HG03378 (cell line): Measurements from ENCODE around the gene GFI1B.
"Not testable (repeated sequence)": the region's sequence is repeated elsewhere in the genome, so short reads cannot be mapped to it uniquely, and the experiment has no call there.

Source experiments
- ATAC-seq: cut with Tn5 transposase; IDR thresholded peaks from one replicate; pipeline ENCODE4 v1.9.1; 2021; ENCODE audit warnings: mild to moderate bottlenecking, moderate library complexity; ENCODE audit not compliant: unreplicated experiment

GFI1B gene

DNA sequence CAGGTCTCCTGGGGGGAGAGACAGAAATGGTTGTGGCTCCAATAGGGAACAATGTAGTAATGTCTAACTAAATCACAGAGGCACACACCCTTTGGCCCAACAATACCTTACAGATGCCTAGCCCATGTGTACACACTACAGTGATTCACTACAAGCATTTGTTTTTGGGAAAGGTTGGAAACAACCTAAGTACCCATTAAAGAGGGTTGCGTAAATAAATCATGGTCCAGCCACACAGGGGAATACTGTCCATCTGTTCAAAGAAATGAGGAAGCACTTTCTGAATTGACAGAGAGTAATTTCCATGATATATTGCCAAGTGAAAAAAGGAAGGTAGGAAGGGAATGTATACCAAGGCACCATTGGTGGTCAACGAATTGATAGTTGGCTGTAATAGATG is 30.3 kb downstream of the GFI1B start:
- no peak for ATAC-seq

DNA sequence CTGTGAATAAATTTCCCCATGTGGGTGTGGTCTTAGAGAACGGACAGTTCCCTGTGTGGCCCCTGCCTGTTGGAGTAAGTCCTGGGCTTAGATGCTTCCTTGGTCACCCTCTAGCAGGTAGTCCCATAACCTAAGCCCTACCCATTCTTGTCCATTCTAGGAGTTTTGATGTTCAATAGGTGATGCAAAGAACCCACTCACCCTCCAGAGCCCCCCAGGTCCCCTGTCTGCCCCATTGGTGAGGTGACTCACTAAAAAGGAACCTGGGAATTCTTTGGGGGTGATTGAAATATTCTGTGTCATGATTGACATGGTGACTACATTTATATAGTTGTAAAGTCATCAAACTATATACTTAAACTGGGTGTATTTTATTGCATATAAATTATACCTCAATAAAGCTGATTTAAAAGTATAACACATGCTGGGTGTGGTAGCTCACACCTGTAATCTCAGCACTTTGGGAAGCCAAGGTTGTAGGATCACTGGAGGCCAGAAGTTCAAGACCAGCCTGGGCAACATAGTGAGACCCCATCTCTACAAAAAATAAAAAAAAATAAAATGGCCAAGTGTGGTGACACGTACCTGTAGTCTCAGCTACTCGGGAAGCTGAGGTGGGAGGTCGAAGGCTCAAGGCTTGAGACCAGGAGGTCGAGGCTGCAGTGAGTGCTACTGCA is 31.6 kb downstream of the GFI1B start:
- ATAC-seq: no peak

DNA sequence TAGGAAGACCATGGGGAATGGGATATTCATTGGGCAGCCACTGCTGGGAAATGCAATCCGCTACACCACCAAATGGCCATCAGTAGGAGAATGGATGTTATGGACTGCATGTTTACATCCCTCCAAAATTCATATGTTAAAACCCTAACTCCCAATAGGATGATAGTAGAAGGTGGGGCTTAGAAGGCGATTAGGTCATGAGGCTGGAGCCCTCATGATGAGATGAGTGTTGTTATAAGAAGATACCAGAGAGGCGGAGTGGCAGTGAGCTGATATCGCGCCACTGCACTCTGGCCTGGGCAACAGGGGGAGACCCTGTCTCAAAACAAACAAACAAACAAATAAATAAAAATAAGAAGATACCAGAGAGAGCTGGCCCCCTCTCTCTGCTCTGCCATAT is 36.2 kb downstream of the GFI1B start:
- ATAC-seq: no peak

DNA sequence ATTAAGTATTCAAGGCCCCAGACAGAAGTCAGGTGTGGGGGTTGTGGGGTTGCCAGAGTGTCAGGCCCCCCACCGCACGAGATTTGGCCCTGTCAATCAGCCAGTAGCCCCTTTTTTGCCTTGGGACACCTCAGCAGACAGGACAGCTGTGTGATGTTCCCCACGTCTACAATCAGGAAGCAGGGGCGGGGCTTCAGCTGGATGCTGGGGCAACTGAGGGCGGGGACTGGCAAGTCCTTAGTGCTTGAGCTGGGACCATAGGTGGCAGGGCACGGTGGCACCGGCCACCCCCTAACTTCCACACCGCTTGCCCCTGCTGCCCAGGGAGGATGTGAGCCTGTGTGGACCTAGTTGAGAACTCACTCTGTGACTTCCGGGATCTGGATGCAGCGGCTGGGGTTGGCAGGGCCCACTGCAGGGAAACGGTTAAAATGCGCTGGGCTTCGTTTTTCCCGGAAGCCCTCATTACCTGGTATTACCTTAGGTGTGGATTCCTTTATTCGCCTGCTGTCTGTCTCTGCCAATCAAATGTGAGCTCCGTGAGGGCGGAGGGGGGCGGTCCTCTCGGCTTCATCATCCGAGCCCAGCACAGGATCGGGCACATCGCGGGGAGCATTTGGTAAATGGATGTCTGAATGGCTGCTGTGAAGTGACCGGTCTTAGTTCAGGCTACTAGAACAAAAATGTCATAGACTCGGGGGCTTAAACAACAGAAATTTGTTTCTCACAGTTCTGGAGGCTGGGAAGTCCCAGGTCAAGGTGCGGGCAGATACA is 44.8 kb downstream of the GFI1B start:
- ATAC-seq: no peak

DNA sequence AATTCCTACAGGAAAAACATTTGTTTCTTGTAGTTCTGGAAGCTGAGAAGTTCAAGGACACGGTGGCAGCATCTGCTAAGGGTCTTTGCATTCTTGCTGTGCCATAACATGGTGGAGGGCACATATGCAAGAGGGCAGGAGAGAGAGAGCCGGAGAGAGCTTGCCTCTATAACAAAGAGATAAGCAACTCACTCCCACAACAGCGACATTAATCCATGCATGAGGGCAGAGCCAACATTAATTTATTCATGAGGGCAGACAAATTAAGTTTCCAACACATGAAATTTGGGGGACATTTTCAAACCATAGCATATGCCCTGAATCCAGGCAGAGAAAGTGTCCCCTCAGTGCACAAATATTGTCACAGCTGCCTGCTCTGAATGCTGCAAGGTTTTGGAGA is 47.9 kb downstream of the GFI1B start:
- no peak for ATAC-seq

DNA sequence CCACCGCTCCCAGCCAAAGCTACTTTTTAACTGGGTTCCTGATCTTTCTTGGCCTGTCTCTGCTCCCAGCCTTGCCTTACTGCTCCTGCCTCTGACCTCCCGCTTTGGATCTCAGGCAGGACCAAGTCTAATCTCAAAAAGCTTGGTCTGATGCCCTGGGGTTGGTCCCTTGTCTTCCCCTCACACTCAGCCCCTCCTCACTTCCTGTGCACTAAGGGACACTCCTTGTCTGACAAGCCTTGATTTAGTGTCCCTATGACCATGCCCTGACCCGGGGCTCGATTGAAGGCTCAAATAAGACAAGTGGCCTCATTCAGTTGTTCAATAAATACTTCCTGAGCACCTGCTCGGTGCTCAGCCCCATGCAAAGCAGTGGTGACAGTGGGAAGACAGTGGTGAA is 48.6 kb downstream of the GFI1B start:
- ATAC-seq: no peak

DNA sequence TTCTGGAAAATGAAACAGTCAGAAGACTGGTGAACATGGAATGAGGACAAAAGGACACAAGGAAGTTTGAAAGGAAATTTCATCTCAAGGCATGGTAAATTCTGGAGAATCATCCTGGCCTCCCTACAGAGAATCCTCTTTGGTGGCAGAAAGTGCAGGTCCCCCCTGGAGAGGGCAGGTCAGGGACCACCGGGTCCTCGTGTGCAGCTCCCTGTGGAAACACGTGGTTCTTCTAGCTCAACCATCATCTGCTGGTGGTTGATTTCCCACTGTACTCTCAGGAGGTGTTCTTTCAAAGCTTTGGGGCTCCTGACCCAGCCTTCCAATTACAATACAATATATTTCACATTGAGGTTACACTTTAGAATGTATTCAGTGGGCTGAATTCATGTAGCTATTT is 49.7 kb downstream of the GFI1B start:
- no peak for ATAC-seq

DNA sequence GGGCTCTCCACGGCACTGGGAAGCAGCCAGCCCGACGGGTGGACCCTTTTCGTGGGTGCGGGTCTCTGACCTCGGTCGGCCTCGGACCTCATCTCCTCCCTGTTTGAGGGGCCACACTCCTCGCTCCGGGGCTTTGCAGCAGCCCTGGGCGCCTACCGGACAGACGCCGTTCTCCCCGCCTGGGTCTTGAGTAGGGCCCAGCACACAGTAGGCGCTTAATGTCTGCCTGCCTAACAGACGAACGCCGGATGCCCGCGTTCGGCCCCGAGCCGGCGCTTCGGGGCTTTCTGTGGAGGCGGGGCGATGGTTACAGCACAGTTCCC is 51.5 kb downstream of the GFI1B start:
- no peak for ATAC-seq

DNA sequence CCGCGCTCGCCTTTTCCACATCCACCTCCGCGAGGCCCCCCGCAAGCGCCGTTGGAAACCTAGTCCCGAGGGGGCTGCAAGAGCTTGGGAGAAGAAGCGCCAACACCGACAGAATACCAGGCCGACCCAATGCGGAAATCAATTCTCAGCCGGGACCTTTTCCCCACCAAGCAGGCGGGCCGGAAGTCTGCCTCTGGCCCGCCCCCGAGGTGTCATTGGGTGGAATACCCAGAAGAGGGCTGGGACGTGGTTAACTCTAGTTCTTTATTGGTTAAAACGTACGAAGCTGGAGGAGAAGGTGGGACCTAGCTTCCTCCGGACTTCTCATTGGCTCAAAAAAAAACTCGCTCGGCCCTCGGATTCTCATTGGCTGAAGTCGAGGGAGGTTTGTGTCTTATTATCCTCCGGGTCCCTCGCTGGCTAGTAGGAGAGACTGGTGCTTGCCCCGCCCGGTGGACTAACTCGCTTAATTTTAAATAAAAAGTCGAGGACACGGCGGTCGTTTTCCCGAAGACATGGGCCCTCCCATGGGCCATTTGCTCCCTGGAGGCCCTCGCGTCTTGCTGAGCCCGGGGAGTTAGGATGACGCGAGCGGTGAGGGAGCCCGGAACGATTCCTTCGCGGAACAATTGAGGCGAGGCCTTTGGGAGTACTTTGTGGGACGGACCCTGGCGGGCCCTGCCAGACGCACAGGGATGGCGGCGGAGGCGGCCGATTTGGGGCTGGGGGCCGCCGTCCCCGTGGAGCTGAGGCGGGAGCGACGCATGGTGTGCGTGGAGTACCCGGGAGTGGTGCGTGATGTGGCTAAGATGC is 52.0 kb downstream of the GFI1B start, which contains the start of gene GTF3C5:
Gene GTF3C5 (plus strand): TSS at position 681 of the 813 bp plus-strand sequence. CDS start 15 bp downstream, at position 696.
- ATAC-seq: peak; percentile 94

DNA sequence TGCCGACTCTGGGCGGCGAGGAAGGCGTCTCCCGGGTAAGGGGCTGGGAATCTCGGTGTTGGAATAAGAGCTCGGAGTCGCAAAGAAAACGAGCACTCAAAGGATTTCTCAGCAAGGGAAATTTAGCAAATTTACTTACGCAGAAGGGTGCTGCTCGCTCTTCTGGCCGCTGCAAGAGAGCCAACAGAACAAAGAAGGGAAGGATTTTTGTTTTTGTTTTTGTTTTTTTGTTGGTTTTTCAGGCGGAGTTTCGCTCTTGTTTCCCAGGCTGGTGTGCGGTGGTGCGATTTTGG is 52.6 kb downstream of the GFI1B start:
- no peak for ATAC-seq

DNA sequence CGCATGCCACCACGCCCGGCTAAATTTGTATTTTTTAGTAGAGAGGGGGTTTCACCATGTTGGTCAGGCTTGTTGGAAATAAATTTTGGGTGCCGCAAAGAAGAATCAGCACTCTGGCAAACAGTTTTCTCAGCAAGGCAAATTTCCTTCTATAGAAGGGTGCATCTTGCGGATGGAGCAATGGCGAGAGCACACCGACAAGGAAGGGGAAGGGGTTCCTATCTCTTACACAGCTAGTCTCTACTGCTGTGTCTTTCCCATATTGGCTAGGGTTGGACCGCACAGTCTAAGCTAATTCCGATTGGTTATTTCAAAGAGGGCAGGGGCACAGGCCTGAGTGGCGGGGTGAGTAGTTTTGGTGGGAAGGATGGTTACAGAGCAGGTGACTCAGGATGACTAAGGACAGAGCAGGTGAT is 53.0 kb downstream of the GFI1B start:
- no peak for ATAC-seq

DNA sequence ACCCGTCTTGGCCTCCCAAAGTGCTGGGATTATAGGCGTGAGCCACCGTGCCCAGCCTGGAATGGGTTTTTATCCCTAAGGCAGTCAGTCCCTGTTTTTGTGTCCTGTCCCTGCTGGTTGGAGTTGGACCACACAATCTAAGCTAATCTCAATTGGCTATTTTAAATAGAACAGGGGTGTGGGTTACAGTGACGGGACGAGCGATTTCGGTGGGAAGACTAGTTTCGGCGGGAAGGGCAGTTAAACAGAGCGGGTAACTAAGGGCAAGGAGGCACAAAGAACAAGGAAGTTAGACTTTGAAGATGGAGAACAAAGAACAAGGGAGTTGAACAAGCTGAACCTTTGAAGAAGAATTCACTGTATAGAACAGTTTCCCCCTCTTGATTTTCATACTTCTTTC is 53.7 kb downstream of the GFI1B start:
- ATAC-seq: no peak

DNA sequence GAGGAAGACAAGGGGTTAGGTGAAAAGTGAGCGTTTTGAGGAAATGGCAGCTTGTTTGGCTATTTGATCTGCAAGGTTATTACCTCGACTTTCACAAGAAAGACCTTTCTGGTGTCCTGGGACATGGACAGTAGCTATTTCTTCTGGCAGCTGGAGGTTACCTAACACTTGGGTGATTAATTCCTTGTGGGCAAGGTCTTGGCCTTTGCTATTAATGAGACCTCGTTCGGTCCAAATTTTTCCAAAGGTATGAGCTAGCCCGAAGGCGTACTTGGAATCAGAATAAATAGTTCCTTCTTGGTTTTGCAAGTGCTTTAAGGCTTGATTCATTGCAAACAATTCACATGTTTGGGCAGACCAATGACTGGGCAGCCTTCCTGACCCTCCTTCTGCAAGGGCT is 57.2 kb downstream of the GFI1B start:
- ATAC-seq: no peak

DNA sequence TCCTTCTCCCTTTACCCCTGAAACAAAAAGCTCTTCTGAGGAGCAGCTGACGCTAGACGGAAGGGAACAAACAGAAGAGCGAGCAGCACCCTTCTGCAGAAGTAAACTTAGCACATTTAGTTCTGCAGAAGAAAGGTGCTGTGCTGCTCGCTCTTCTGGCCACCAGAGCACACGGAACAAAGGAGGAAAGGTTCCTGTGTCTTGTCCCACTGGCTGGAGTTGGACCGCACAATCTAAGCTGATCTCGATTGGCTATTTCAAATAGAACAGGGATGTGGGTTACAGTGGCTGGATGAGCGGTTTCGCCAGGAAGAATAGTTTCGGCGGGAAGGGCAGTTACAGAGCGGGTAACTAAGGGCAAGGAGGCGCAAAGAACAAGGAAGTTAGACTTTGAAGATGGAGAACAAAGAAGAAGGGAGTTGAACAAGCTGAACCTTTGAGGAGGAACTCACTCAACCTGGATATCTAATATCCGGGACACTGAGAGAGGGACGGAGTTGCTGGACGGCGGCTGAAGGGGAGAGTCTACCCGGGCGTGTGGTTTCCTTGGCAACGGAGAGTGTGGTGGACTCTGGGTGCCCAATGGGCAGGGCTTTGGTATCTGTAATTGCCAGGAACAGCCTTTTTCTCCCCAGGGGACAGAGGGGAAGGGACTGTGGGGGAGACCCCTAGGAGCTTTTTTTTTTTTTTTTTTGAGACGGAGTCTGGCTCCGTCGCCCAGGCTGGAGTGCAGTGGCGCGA is 59.5 kb downstream of the GFI1B start:
- no peak for ATAC-seq

DNA sequence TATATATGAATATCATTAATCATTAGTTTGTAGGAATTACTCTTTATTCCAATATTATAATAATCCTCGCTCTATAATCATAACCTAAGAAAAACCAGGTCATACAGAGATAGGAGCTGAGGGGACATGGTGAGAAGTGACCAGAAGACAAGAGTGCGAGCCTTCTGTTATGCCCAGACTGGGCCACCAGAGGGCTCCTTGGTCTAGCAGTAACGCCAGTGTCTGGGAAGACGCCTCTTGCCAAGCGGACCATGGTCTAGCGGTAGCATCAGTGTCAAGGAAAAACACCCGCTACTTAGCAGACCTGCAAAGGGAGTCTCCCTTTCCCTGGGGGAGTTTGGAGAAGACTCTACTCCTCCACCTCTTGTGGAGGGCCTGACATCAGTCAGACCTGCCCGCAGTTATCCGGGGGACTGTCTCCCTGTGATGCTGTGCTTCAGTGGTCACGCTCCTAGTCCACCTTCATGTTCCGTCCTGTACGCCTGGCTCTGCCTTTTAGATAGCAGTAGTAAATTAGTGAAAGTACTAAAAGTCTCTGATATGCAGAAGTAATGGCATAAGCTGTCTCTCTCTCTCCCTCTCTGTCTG is 62.5 kb downstream of the GFI1B start:
- ATAC-seq: not testable (repeated sequence)
